ENCODE data around the gene TMPRSS9.

TMPRSS9 gene

GRCh38 chr19:2399582-2399981 lies 39.5 kb downstream of the TMPRSS9 start:
- ATAC-seq: no peak

GRCh38 chr19:2408247-2408646 lies 48.2 kb downstream of the TMPRSS9 start:
- no peak; the same call in 2 of the 3 replicates for ATAC-seq
- TF ChIP-seq ARNTL (CRISPR knock-in tag; IDR thresholded peaks at IDR 0.05; ENCODE audit: borderline replicate concordance, low read depth): no peak
- TF ChIP-seq TSHZ2 (CRISPR knock-in tag; IDR thresholded peaks at IDR 0.05): no peak
- no peak for TF ChIP-seq OSR1 (CRISPR knock-in tag; IDR thresholded peaks at IDR 0.05)
- no peak for TF ChIP-seq GLIS3 (CRISPR knock-in tag; IDR thresholded peaks at IDR 0.05)
- TF ChIP-seq ISL1 (CRISPR knock-in tag; IDR thresholded peaks at IDR 0.05): no peak
- no peak for TF ChIP-seq ZNF8 (CRISPR knock-in tag; IDR thresholded peaks at IDR 0.05)
- TF ChIP-seq TCF4 (CRISPR knock-in tag; IDR thresholded peaks at IDR 0.05; ENCODE audit: borderline replicate concordance): no peak
- TF ChIP-seq ZFP30 (CRISPR knock-in tag; IDR thresholded peaks at IDR 0.05): no peak
- no peak for TF ChIP-seq ZC3H10 (CRISPR knock-in tag; IDR thresholded peaks at IDR 0.05)
- no peak for TF ChIP-seq SNAI2 (CRISPR knock-in tag; IDR thresholded peaks at IDR 0.05)

More at GRCh38 chr19:2399582-2399981, 39.5 kb downstream of the TMPRSS9 start:
- TF ChIP-seq TCF4 (CRISPR knock-in tag; IDR thresholded peaks at IDR 0.05; ENCODE audit: borderline replicate concordance) (no peak), ESRRG (CRISPR knock-in tag; IDR thresholded peaks at IDR 0.05) (no peak), PATZ1 (CRISPR knock-in tag; IDR thresholded peaks at IDR 0.05; ENCODE audit: borderline replicate concordance) (no peak), ZNF70 (CRISPR knock-in tag; IDR thresholded peaks at IDR 0.05) (no peak), ZNF8 (CRISPR knock-in tag; IDR thresholded peaks at IDR 0.05) (no peak), ZC3H10 (CRISPR knock-in tag; IDR thresholded peaks at IDR 0.05) (no peak), CSDC2 (CRISPR knock-in tag; IDR thresholded peaks at IDR 0.05) (no peak), SNAI2 (CRISPR knock-in tag; IDR thresholded peaks at IDR 0.05) (no peak), TSHZ2 (CRISPR knock-in tag; IDR thresholded peaks at IDR 0.05) (no peak), RARB (CRISPR knock-in tag; IDR thresholded peaks at IDR 0.05) (no peak), ZNF565 (CRISPR knock-in tag; conservative IDR thresholded peaks at IDR 0.05; ENCODE audit: low read depth) (no peak)
- TF ChIP-seq, protein P1, sequence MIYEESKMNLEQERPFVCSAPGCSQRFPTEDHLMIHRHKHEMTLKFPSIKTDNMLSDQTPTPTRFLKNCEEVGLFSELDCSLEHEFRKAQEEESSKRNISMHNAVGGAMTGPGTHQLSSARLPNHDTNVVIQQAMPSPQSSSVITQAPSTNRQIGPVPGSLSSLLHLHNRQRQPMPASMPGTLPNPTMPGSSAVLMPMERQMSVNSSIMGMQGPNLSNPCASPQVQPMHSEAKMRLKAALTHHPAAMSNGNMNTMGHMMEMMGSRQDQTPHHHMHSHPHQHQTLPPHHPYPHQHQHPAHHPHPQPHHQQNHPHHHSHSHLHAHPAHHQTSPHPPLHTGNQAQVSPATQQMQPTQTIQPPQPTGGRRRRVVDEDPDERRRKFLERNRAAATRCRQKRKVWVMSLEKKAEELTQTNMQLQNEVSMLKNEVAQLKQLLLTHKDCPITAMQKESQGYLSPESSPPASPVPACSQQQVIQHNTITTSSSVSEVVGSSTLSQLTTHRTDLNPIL (CRISPR knock-in tag; IDR thresholded peaks at IDR 0.05; ENCODE audit: low read depth): no peak
- TF ChIP-seq, protein P2, sequence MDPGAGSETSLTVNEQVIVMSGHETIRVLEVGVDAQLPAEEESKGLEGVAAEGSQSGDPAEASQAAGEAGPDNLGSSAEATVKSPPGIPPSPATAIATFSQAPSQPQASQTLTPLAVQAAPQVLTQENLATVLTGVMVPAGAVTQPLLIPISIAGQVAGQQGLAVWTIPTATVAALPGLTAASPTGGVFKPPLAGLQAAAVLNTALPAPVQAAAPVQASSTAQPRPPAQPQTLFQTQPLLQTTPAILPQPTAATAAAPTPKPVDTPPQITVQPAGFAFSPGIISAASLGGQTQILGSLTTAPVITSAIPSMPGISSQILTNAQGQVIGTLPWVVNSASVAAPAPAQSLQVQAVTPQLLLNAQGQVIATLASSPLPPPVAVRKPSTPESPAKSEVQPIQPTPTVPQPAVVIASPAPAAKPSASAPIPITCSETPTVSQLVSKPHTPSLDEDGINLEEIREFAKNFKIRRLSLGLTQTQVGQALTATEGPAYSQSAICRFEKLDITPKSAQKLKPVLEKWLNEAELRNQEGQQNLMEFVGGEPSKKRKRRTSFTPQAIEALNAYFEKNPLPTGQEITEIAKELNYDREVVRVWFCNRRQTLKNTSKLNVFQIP (CRISPR knock-in tag; IDR thresholded peaks at IDR 0.05; ENCODE audit: borderline replicate concordance, low read depth): no peak

GRCh38 chr19:2409352-2409912 lies 49.4 kb downstream of the TMPRSS9 start:
- ATAC-seq: no peak
- no peak for TF ChIP-seq GLIS3 (CRISPR knock-in tag; IDR thresholded peaks at IDR 0.05)
- no peak for TF ChIP-seq BACH2 (CRISPR knock-in tag; IDR thresholded peaks at IDR 0.05; ENCODE audit: borderline replicate concordance)
- TF ChIP-seq PATZ1 (CRISPR knock-in tag; IDR thresholded peaks at IDR 0.05; ENCODE audit: borderline replicate concordance): no peak
- TF ChIP-seq, protein P3, sequence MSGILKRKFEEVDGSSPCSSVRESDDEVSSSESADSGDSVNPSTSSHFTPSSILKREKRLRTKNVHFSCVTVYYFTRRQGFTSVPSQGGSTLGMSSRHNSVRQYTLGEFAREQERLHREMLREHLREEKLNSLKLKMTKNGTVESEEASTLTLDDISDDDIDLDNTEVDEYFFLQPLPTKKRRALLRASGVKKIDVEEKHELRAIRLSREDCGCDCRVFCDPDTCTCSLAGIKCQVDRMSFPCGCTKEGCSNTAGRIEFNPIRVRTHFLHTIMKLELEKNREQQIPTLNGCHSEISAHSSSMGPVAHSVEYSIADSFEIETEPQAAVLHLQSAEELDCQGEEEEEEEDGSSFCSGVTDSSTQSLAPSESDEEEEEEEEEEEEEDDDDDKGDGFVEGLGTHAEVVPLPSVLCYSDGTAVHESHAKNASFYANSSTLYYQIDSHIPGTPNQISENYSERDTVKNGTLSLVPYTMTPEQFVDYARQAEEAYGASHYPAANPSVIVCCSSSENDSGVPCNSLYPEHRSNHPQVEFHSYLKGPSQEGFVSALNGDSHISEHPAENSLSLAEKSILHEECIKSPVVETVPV (CRISPR knock-in tag; IDR thresholded peaks at IDR 0.05): no peak
- no peak for TF ChIP-seq ESRRG (CRISPR knock-in tag; IDR thresholded peaks at IDR 0.05)
- TF ChIP-seq TSHZ2 (CRISPR knock-in tag; IDR thresholded peaks at IDR 0.05): no peak

All from SK-N-SH treated with all-trans-retinoic acid at 6 μM for 48 hours (cell line).